Measurements from ENCODE around the gene CDH1.
"Not testable (repeated sequence)": the region's sequence is repeated elsewhere in the genome, so short reads cannot be mapped to it uniquely, and the experiment has no call there.

CDH1 gene

DNA sequence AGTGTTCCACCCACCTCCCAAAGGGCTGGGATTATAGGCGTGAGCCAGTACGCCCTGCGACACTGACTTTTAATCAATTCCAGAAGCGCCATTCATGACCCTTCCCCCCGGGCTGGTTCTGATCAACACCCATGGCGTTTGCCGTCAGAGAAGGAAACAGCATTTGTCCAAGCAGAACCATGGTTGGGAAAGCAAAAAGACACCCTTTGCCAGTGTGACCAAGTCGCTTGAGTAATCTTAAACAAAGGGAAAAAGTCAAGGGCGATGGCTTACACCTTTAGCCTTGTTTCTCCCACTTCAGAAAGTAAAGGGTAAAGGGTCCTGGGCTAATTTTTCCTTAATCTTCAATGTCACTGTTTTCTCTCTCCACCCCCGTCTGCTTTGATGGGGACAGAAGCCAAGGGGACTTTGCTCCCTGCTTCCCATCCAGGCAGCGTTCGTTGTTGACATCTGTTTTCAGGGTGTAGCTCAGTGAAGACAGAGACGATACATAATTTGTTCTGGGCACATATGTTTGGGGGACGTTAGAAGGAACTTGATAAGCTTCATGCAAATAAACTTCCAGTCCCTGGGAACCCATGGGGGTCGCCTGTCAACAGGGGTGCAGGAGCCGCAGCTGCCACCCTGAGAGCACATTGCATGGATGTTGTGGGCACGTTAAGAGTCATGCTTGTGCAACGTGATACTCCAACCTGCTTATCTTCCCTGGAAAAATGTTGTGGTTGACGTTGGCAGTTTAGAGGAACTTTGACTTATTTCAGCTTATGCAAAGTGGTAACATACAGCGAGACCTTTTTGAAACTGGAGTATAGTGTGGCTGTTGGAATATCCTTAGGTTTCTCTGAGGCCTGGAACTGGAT lies 55.6 kb downstream of the CDH1 start:
- no peak for DNase-seq

DNA sequence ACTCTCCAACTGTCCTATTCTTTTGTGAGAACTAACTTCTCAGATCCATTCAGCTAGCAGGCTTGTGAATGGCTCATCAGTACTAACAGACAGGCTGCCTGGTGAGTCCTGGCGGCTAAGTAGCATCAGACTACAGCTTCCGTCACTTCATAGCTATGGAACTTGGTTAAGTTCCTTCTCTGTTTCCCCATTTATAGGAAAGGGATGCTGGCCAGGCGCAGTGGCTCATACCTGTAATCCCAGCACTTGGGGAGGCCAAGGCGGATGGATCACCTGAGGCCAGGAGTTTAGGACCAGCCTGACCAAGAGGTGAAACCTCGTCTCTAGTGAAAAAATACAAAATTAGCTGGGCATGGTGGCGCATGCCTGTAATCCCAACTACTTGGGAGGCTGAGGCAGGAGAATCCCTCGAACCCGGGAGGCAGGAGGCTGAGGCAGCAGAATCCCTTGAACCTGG lies 56.3 kb downstream of the CDH1 start:
- no peak for DNase-seq

DNA sequence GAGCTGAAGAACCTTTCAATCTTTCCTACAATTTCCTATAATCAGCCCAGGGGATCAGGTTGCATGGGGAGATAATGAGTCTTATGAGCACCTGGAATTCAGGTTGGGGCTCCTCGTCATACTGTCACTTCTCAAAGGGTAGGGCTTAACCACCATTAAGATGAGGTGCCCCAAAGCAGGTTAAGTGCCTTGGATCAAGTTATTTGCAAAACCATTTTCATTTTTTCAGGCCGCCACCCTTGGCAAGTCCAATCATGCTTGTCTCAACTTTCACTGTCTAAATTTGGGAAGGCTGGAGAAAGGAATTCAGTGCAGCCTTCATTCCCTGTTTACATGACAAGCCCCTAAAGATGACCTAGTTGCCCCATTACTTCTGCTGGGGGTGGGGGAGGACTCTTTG lies 61.3 kb downstream of the CDH1 start:
- DNase-seq: no peak

- no peak for DNase-seq
Measured at GRCh38 chr16:68800257-68800875, 63.3 kb downstream of the CDH1 start.

- DNase-seq: no peak
Measured at GRCh38 chr16:68802190-68802589, 65.1 kb downstream of the CDH1 start.

DNA sequence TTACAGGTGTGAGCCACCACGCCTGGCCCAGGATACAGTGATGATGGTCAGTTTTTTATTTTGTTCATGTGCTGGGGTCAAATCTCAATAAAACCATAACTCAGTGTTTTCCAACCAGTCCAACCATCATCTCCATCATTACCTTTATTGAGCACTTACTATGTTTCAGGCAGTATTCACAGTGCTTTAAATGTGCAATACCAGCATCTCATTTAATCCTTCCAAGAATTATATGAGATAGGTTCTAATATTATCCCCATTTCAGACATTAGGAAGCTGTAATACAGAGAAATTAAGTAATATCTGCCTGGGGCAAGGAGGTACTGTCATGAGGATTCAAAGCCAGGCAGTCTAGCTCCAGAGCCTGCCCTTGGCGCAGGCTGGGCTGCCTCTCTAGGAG lies 69.3 kb downstream of the CDH1 start:
- DNase-seq: no peak

GRCh38 chr16:68806981-68807380 lies 69.9 kb downstream of the CDH1 start:
- DNase-seq: no peak

- no peak for DNase-seq
Measured at GRCh38 chr16:68814516-68814915, 77.4 kb downstream of the CDH1 start.

GRCh38 chr16:68823401-68824135 lies 86.5 kb downstream of the CDH1 start:
- no peak for DNase-seq

GRCh38 chr16:68825427-68825826 lies 88.3 kb downstream of the CDH1 start:
- DNase-seq: no peak

DNA sequence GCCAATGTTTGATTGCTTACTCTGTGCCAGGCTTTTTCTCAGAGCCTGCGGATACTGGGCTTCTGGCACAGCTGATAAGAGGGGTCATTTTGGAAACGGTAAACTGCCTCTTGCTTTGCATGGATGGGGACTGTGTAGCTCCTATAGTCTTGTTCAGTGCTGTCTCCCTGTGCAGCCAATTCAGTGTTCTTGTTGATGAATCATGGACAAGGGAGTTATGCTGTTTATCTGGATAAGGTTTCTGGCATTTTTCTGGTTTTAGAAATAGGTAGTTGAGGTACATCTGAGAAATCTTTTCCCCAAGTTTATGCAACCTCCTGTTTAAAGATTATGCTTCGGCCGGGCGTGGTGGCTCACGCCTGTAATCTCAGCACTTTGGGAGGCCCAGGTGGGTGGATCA lies 89.6 kb downstream of the CDH1 start:
- DNase-seq: no peak

GRCh38 chr16:68833251-68833650 lies 96.2 kb downstream of the CDH1 start:
- no peak for DNase-seq

DNA sequence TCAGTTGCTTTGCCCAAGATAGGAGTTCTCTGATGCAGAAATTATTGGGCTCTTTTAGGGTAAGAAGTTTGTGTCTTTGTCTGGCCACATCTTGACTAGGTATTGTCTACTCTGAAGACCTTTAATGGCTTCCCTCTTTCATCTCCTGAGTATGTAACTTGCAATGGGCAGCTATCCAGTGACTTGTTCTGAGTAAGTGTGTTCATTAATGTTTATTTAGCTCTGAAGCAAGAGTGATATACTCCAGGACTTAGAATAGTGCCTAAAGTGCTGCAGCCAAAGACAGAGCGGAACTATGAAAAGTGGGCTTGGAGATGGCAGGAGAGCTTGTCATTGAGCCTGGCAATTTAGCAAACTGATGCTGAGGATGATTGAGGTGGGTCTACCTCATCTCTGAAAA lies 97.5 kb downstream of the CDH1 start:
- DNase-seq: no peak

DNA sequence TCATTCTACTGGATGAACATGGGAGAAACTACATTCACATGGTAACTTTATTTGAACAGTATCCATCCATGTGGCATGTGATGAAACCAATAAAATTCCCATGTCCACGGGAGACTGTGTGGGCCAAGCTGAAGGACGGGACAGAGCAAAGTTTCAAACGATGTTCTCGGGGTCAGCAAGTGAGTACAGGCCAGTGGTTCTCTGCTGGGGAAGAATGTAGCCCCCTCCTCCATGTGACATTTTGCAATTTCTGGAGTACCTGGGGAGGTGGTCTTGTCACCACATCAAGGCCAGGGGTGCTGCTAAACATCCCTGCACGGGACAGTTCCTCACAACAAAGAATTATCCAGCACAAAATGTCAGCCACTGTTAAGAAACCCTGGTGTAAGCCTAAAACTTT lies 98.9 kb downstream of the CDH1 start:
- no peak for DNase-seq

DNA sequence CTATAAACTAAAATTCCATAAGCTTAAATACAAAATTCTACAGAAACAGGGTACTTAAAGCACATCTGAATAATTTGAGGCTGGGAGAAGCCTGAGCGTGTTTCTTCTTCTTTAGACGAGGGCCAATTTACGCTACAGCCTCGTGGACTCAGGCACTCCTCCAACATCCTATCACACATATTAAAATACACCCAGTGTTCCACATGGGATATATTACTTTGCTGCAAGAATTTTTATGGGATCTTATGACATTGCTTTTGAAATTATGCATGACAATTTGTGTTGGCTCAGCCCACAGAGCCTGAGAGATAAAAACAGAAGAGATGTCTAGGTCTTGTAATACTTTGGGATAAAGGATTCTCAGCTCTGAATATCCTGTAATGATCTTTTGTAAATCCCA lies 102.7 kb downstream of the CDH1 start:
- DNase-seq: no peak

DNA sequence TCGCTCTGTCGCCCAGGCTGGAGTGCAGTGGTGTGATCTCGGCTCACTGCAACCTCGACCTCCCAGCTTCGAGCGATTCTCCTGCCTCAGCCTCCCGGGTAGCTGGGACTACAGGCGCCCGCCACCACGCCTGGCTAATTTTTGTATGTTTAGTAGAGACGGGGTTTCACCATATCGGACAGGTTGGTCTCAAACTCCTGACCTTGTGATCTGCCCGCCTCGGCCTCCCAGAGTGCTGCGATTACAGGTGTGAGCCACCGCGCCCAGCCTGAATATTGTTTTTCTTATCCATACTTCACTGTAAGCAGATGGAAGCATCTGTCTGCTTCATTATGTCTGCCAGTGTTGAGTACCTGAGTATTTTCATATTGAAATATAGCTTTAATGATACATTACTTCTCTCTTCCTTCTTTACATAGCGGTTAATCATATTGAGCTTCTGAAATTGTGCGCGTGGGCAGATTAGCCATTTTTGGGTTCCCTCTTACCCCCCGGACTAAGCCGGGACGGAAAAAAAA lies 105.9 kb downstream of the CDH1 start:
- not testable (repeated sequence) for DNase-seq

DNA sequence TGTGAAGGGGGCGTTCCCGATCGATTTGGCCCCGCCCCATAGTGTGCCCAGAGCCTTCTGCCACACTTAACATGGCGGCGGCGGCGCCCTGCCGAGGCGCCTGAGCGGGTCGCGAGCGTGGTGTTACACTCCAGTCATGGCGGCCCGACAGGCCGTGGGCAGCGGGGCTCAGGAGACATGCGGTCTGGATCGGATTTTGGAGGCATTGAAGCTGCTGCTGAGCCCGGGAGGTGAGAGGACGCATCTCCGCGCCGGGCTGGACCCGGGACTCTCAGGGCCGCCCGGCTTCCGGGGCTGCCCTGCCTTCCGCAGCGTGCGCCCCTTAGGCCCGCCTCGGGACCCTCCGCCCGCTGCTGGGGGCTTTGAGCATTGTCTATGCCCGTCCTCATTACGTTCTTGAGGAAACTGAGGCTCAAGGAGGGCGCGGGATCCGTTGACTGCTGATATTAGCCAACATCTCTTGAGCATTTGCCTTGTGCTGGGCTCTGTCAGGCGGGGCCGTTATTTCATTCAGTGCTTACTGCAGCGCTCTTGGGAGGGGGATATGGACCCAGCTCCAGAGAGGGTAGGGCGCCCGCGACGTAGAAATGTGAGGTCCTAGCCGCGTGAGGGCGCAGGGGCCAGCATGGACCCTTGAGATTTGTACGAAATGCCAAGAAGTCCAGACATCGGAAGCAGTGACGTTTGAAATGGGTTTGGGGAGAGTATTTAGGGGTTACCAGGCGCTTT lies 106.6 kb downstream of the CDH1 start, which contains the start of gene TANGO6:
TANGO6 (plus strand) TSS at position 50 of the 729 bp plus-strand sequence; CDS start at position 137, 87 bp downstream.
- peak; percentile 84 for DNase-seq

DNA sequence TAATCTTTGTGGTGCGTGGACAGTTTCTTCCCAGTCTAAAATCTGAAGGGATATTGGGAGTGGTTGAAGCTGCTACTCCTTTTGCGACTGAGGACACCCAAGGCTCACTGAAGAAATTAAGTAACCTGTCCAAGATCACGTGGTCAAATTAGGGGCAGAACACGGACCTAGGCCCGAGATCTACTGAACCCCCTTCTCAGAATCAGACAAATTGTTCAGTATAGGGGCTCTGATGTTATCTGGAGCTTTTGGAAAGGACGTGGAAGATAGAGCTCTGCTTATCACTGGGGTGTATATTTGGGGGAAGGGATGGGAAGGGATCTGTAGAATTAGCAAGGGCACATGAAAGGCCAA lies 107.1 kb downstream of the CDH1 start:
- DNase-seq: no peak

DNA sequence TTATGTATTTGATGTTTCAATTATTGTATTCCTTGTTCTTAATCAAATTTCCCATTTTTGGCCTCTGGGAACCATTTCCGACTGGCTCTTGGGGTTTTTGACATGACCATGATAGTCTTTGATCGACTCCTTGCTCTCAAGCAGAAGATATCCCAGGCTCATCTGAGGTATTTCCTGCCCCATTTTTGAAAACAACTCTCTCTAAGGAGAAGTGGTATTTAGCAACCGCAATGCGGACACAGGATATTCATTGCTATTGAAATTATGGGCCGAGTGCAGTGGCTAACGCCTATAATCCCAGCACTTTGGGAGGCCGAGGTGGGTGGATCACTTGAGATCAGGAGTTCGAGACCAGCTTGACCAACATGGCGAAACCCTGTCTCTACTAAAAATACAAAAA lies 111.7 kb downstream of the CDH1 start:
- no peak for DNase-seq

- no peak for DNase-seq
Measured at GRCh38 chr16:68850481-68850880, 113.4 kb downstream of the CDH1 start.

DNA sequence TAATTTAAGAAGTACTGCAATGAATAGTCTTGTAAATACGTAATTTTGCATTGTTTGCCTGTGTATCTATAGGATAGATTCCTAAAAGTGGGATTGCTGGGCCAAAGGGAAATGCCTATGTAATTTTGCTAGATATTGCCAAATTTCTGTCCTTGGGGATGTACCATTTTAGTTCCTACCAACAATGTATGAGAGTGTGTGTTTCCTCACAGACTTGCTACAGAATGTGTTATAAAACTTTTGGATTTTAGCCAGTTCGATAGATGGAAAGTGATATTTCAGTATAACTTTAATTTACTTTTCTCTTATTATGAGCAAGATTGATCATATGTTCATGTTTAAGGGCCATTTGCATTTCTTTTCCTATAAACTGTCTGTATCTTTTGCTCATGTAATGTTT lies 114.5 kb downstream of the CDH1 start:
- DNase-seq: no peak

DNA sequence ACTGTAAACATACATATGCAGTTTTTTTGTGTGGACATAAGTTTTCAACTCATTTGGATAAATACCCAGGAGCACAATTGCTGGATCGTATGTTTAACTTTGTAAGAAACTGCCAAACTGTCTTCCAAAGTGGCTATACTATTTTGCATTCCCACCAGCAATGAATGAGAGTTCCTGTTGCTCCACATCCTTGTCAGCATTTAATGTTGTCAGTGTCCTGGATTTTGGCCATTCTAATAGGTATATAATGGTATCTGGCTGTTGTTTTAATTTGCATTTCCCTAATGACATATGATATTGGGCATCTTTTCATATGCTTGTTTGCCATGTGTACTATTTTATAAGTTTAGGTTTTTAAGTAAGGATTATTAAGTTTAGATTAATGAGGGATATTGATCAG lies 120.4 kb downstream of the CDH1 start:
- no peak for DNase-seq

DNA sequence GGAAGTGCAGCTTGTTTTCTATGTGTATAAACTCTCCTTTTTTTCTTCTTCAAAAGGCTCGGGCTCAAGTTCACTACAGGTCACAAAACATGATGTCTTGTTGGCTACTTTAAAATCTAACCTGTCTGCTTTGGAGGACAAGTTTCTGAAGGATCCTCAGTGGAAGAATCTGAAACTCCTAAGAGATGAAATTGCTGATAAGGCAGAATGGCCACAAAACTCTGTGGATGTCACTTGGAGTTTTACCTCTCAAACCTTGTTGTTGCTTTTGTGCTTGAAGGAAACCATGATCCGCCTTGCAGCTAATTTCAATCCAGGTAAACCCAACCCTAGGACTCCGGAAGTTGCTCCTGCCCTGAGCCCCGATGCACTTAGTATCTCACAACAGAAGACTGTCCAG lies 122.7 kb downstream of the CDH1 start:
- DNase-seq: no peak
